Measurements from ENCODE around the gene MUC6.

The MUC6 gene

DNA sequence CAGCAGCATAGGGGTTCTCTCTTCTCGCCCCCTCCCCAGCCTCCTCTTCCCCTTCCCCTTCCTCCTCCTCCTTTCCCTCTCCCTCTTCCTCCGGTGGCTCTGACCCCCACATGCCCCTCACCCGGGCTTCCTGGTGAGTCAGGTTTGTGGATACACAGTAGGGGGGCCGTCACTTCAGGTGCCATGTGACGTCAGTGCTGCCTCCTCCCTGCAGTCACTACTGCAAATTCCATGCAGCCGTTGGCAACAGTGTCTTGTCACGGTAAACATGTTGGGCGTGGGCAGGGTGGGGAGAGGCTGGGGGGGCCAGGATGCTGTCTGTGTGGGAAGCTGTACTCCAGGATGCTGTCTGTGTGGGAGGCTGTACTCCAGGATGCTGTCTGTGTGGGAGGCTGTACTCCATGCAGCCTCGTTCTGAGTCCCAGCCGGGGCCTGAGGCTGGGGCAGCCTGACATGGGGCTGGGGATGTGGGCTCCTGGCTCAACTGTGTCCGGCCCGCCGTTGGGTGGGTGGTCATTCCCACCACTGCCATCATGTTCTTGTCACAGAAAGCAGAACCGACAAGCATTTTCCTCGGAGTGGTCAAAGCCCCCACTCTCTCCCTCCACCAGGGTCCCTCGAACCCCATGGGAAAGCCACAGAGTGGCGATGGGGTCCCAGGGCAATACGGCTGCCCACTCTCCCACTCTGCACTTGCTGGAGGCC, 35.8 kb upstream of the MUC6 start:
- no peak for DNase-seq (ENCODE audit: low spot score)

DNA sequence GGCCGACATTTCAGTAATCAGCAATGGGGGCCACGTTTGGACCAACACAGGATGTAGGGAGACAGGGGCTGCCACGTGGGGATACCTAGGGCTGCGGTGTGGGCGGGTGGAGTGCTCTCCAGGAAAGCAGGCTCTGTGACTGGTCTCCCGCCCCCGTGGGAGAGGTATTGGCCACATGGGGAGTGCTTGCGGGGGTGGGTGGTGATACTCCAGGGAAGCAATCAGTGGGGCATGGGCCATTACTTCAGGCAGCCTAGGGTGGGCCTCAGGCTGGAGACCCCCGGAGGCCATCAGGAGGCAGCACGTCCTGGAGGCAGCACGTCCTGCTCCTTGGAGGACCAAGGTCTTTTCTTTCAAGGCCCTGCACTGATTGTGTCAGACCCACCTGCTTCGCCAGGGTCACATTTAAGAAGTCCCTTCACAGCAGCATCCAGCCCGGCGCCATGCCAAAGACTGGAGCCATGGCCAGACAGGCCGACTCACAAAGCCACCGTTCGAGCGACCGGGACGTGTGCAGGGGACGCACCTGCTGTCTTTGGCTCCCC, 35.1 kb upstream of the MUC6 start:
- DNase-seq (ENCODE audit: low spot score) = no peak

DNA sequence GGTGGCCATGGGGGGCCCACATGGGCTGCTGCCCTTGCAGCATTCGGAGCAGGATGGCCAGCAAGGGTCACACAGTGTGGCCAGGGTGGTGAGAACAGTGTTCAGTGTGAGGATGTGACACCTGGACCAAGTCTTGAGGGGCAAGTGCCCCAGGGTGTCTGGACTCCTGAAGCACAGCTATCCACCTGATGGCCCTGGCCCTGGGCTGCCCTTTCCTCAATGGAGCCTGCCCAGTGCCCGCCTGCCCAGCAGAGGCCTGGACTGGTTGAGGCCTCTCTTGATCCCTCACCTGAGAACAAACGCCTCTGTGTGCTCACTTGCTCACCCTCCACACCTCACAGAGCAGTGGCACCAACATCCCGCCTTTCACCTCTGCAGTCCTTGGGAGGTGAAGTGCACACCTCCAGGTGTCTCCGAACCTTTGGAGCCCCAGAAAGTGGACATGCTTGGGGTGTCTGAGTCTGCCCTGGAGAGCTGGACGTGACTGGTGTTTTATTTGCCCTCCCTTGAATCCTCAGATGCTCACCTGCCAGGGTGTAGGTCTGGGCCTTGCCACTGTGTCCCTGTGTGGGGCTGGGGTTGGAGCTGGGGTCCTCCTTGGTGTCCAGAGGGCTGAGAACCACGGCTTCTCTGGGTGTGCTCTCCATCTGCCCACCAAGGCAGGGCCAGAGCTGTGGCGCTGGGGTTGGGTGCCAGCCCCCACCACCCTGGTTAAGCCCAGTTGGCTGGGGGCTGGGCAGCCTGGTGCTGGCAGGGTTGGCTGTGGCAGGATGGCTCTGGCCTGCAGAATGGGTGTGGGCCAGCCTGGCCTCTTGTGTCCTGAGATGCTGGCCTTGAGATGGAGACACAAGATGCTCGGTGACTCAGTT, 34.3 kb upstream of the MUC6 start:
- no peak for DNase-seq (ENCODE audit: low spot score)

DNA sequence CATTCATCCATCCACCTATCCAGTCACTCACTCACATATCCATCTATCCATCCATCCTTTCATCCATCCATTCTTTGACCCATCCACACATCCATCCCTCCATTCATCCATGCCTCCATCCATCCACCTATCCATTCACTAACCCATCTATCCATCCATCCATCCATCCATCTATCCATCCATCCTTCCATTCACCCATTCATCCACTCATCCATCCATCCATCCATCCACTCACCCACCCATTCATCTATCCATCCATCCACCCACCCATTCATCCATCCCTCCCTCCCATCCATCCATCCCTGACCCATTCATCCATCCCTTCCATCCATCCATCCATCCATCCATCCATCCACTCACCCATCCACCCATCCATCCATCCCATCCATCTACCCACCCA, 33.2 kb upstream of the MUC6 start:
- no peak for DNase-seq (ENCODE audit: low spot score)

DNA sequence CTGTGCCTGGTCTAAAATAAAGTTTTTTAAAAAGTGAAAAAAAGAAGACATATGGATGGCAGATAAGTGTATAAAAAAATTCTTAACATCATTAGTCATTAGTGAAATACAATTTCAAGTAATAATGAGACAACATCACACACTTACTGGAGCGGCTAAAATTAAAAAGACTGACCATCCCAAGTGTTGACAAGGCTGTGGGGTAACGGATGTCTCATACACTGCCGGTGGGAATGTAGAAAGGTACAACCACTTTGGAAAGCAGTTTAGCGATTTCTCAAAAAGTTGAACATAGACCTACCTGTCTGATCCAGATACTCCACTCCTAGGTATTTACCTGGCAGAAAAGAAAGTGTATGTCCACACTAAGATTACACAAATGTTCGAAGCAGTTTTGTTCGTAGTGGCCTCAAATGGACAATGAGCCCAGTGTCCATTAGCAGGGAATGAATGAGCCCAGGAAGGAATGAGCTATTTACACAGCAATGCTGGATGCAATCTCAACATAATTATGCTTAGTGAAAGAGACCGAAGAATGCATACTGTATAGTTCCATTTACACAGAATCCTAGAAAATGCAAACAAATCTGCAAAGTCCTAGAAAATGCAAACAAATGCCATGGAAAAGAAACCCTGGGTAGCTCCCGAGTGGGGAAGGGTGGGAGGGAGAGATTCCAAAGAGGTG, 31.4 kb upstream of the MUC6 start:
- DNase-seq (ENCODE audit: low spot score) = no peak

DNA sequence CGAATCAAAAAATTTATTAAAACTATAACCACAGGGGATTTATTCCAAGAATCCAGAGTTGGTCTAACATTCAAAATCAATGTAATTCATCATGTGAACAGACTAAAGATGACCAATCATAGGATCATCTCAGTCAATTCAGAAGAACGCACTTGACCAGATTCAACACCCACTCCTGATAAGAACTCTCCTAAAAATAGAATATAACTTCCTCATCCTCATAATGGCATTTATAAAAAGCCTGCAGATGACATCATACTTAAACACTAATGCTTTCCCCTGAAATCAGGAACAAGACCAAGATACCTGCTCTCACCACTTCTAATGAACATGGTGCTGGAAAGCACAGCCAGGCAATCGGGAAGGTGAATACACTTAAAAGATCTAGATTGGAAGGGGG, 27.6 kb upstream of the MUC6 start:
- DNase-seq (ENCODE audit: low spot score) = no peak

DNA sequence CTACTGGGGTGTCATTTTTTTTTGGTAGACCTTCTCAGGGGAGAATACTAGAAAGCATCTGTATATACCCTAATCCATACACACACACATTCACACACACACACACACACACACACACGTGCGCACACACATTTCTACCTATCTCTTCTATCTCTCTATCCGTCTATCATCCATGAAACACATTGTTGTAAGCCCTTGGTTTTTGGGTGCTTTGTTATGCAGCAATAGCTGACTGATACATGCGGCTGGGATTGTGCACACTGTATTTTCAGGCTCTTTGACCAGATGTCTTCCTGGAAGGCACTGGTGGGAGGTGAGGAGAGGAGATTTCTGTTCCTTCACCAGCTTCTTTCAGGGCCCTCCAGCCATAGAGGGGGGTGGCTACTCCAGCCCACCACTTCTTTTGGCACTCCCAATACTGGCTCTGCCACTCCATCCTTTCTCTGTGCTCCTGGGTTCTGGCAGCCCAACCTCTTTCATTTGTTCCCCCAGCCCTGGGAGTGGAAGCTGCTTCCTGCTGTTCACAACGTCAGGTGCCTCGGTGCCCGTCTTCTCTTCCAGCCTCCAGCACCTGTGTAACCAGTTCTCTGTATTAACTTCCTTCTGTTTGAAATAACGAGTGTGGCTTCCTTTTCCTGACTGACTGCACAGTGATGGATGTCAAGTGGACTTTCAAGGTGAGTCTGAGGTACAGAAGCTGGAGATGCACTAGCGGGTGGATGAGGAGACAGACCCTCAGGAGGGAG, 25.7 kb upstream of the MUC6 start:
- DNase-seq (ENCODE audit: low spot score) = no peak

DNA sequence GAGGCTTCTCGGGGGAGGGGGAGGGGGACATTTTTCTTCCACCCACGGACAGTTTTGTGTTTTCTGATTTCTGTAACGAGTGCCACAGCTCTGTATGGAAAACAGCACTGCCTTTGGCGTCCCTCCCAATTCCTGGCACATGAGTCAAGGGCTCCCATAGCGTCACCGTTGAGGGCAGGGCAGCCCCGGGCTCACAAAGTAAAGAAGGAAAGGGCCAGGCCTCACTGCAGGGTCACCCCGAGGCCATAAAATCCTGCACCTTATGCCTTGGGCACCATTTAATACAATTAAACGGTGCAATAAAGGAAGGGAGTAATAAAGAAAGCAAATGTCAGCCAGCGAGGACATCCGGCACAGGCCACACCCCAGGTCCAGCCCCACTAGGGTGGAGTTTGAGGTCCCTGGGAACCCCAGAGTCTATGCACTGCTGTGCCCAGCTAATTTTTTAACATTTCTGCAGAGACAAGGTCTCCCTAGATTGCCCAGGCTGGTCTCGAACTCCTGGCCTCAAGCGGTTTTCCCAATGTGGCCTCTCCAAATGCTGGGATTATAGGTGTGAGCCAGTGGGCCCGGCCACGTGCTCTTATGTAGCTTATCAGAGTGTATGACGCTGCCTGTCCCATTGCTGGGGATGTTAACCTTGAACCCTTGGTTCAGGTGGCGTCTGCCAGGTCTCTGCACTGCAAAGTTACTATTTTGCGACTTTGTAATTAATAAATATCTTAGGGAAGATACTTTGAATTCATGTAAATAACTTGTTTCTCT, 24.5 kb upstream of the MUC6 start:
- peak; percentile 94 for DNase-seq (ENCODE audit: low spot score)

DNA sequence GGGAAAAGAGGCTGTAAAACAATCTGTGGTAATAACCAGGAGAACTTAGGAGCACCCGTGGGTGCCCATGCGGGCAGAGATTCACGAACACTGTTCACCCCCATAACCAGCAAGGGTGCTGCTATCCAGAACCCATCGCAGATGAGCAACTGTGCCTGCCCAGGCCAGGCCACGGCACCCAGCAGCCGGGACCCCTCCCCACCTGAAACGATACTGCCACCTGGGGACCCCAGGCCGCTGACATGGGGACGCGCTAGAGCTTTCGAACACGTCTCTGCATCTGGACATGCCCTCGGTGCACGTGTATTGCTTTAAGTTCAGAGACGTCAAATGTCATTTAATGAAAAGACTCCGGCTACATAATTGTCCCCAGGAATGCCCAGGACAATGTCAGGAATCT, 23.9 kb upstream of the MUC6 start:
- DNase-seq (ENCODE audit: low spot score) = no peak

DNA sequence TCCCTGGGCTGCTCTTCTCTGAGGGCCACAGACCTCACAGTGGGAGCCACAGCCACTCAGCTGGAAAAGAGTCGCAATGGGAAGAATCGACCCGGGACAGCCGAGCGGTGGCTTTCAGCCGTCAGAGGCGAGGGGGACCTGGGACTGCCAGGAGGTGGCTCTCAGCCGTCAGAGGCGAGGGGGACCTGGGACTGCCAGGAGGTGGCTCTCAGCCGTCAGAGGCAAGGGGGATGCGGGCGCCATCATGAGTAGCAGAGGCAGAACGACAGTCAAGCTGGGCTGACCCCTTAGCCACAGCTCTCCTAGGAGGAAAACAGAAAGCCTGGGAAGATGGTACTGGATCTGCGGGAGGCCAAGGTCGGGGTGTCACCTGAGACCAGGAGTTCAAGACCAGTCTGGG, 23.2 kb upstream of the MUC6 start:
- DNase-seq (ENCODE audit: low spot score) = no peak

DNA sequence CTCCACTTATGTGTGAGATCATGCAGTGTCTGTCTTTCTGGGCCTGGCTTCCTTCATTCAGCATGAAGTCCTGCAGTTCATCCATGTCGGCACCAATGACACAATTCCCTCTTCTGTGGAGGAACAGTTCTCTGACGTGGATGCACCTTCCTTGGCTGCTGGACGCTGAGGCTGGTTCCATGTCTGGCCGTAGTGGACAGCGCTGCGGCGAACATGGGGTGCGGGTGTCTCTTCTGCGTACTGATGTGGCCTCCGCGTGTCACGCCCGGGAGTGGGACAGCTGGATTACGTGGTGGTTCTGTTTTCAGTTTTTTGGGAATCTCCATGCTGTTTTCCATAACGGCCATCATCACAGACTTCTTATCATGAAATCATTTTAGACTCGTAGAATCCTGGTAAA, 21.3 kb upstream of the MUC6 start:
- DNase-seq (ENCODE audit: low spot score) = no peak

DNA sequence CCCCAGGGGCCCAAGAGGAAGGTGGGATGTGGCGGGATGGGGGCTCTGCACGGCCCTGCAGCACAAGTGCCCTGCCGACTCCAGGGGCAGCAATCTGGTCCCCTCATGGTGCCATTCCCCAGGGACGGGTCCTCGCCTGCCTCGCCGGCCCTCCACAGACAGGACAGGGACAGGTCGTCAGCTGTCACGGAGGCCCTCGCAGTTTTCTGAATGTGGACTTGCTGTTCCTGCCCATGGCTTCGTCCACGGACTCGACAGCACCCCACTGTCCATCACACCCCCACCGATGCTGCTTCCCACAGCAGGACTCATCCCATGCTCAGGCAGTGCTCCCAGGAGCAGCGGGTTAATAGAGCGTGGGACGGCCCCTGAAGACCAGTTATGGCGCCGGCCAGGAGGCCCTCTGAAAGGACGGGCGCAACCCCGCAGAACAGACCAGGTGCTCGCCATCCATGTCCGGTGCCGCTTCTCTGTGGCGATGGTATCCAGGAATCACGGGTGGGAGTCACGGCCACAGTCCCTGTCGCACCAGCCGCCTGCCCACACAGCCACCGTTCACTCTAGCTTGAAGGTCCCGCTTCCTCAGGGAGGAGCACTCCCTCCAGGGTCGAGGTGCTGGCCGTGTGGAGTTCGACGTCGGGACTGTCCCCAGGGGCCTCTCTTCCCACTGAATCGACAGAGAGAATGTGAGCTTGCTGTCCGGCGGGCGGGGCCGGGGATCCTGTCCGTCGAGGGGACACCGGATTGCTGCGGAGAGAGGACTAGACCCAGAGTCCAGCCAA, 19.7 kb upstream of the MUC6 start:
- no peak for DNase-seq (ENCODE audit: low spot score)

DNA sequence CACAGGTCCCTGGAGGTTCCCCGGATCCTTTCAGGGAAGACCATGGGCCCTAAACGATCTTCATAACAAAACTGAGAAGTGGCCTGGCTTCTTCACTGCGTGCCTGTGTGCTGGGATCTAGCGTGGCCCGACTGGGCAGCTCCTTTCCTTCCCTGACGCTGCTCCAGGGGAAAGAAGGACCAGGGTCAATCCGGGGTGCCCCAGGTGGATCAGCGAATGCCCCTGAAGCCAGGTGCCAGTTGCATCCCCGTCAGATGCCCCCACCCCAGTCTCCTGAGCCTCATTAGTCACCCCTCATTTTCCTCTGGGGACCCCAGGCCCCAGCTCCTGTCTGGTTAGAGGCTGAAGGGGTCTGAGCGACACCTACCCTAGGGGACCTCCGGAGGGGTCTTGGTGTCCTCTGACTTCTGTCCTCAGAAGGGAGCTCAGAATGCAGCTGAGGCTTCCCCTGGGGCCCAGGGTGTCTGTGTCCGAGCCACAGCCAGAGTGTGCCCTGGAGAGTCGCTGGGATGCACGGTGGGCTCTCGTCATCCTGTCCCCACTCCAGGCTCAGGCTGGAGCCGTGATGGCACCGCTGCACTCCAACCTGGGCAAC, 18.7 kb upstream of the MUC6 start:
- DNase-seq (ENCODE audit: low spot score) = no peak

DNA sequence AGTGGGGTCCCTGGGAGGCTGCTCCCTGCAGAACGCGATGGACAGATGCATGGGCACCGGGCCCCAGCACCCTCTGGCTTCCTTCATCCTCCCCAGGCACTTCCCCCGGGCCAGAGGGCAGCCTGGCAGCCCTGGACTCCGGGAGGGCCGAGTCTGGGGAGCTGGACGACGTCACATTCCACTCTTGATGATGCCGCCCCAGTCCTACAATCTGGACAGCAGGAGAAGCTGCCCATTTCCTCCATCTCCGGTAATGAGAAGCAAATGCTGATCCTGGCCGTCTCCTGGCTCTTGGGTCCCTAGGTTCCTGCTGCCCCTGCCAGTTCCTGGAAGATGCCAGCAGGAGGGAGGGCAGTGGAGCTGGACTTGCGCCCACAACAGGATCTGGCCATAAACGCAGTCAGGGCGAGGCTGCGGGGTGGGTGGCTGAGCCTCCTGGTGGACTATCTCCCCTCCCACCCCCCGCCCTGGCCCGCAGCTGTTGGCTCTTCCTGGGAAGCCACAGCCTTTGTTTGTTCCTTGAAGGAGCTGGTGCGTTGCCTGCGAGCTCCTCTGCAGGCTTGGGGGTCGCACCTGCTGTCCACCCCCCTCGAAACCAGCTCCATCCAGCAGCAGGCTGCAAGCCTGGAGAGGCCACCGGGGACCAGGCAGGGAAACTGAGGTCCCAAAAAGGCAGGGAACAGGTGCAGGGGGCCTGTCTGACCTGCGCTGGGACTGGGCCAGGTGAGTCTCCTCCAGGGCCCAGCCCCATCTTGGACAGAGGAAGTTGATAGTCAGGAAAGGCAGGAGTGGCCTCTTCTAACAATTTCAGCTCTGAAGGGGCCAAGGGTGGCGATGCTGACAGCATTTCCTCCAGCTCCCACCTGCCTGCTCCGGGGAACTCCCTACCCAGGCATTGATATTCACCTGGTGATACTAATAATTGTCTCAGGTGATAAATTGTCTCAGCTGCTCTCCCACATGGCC, 17.9 kb upstream of the MUC6 start:
- DNase-seq (ENCODE audit: low spot score) = peak; percentile 77

DNA sequence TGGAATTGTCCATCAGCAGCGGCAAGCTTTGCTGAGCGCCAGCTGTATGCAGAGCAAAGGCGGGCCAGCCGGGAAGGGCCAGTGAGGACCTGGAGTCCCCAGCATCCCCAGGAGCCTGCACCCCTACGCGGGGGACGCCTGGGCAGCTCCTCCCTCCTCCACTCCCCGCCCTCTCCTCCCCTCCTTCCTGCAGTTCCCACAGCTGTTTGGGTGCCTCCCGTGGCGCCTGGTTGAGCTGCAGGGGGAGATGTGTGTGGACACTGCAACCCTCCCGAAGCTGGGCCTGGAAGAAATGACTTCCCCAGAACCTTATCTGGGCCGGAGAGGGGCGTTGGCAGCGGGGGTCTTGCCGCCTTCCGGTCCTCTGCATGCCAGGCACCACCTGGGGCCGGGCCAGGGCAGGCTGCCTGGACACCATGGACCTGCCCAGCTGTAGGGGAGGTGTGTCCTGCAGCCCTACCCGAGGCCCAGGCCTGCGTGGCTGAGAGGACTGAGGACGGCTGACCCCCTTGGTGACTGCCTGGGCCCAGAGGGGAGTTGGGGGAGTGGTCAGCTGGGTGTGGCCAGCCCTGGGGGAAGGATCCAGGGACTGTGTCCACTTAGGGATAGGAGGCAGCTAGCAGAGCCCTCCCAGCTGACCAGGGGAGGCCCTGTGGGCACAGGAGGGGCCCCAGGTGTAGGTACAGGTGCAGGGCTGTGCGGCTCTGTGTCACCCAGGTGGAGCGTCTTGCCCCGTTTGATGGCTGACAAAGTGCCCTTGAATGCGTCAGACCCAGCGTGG, 16.8 kb upstream of the MUC6 start:
- no peak for DNase-seq (ENCODE audit: low spot score)

DNA sequence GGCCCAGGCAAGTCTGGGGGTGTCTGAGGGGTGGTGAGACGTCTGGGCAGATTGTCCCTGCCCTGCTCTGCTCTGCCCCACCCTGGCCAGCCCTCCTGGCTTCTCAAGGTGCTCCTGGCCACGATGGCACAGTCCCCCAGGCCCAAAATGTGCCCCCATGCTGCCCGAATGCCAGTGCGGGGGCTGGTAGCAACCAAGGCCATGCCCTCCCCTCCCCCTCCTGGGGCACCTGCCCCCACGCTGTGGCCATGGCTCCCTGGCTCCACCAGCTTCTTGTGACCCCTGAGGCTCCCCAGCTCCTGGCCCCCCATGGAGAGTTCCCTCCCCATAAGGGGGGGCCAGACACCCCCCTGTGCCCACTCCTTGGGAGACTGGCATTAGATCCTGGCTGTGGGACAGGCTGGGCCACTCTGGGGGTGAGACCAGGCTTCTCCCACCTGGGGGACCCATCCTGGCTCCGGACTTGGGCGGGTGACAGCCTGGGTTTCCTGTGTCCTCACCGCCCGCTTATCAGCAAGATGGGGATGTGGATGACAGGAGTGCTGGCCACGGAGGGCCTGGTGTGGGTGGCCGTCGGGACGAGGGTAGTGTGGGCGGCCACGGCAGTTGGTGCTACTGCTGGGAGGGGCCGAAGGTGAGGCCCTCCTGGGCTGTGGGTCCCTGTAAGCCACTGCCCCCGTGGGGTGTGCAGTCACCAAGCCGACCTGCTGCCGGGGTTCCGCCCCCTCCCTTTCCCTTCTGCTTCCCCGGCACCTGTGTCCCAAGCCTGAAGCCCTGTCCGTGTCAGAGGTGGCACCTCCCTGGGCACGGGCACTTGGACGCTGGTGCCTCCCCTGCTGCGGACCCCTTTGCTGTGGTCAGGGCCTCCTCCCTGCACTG, 15.9 kb upstream of the MUC6 start:
- no peak for DNase-seq (ENCODE audit: low spot score)
